Endothelial cell (in vitro differentiated cells): Measurements from ENCODE around the gene SLC7A14. TPM values are rescaled to one million over a fixed set of nuclear protein-coding genes. Genes with fewer than 3 reads are reported as not detected.
A peak's percentile ranks its signal among the peaks of the same experiment; 100 is the strongest.

Experiments
- DNase-seq: peaks from one replicate; pipeline ENCODE4 v3.0.0; 2021; ENCODE audit warnings: low spot score
- H3K27ac Mint-ChIP-seq: one replicate; pipeline ENCODE4 v1.8.0; 2021; ENCODE audit warnings: mixed read lengths, inconsistent platforms; ENCODE audit not compliant: unreplicated experiment
- H3K27me3 Mint-ChIP-seq: one replicate; pipeline ENCODE4 v1.8.0; 2021; ENCODE audit warnings: mild to moderate bottlenecking, moderate library complexity, mixed read lengths, inconsistent platforms; ENCODE audit not compliant: unreplicated experiment
- H3K36me3 Mint-ChIP-seq: one replicate; pipeline ENCODE4 v1.8.0; 2021; ENCODE audit warnings: mild to moderate bottlenecking, low read depth, mixed read lengths, inconsistent platforms; ENCODE audit not compliant: unreplicated experiment
- H3K4me1 Mint-ChIP-seq: one replicate; pipeline ENCODE4 v1.8.0; 2021; ENCODE audit warnings: mild to moderate bottlenecking, mixed read lengths, inconsistent platforms; ENCODE audit not compliant: unreplicated experiment
- H3K4me3 Mint-ChIP-seq: one replicate; pipeline ENCODE4 v1.8.0; 2021; ENCODE audit warnings: mild to moderate bottlenecking, mixed read lengths, inconsistent platforms; ENCODE audit not compliant: unreplicated experiment
- H3K9me3 Mint-ChIP-seq: one replicate; pipeline ENCODE4 v1.8.0; 2021; ENCODE audit warnings: mixed read lengths, inconsistent platforms; ENCODE audit not compliant: unreplicated experiment
- CTCF ChIP-seq: fragments of 200-600 bp; sonication (generic); IDR thresholded peaks from one replicate; pipeline ENCODE4 v1.5.0; 2021; ENCODE audit warnings: antibody characterized with exemption; ENCODE audit not compliant: unreplicated experiment
- total RNA-seq: library from RNA; stranded (reverse); fragmentation: NEBNext Ultra II Directional; extraction: Animal tissue kit (Norgen Biotek cat#: 25700); gene quantifications from one replicate; pipeline ENCODE4 v1.2.1, GENCODE V29; 2021; ENCODE audit not compliant: unreplicated experiment

Gene SLC7A14
- total RNA-seq, 1 donor from 2014 or later: 2.5 TPM

- Mint-ChIP-seq H3K4me1 (no peaks in the 10 kb centered on the region), H3K27me3 (no peaks in the 10 kb centered on the region), H3K27ac (no peak overlapping the region), H3K9me3 (no peaks in the 10 kb centered on the region), H3K4me3 (no peak overlapping the region), H3K36me3 (peaks cover 6% of the 10 kb centered on the region)
- no peak for DNase-seq
- no peak for TF ChIP-seq CTCF
These were observed 85.4 kb downstream of the SLC7A14 start for GRCh38 chr3:170500462-170500861.

- Mint-ChIP-seq H3K27ac (no peak overlapping the region), H3K4me3 (no peak overlapping the region), H3K9me3 (no peaks in the 10 kb centered on the region), H3K27me3 (no peaks in the 10 kb centered on the region), H3K36me3 (peaks cover 7% of the 10 kb centered on the region), H3K4me1 (no peaks in the 10 kb centered on the region)
- TF ChIP-seq CTCF: peak; percentile 47
- peak; percentile 47 for DNase-seq
These were observed 86.2 kb downstream of the SLC7A14 start for GRCh38 chr3:170499562-170500156.

- Mint-ChIP-seq H3K9me3 (no peaks in the 10 kb centered on the region), H3K36me3 (peaks cover 7% of the 10 kb centered on the region), H3K4me3 (no peak overlapping the region), H3K4me1 (no peaks in the 10 kb centered on the region), H3K27me3 (no peaks in the 10 kb centered on the region), H3K27ac (no peak overlapping the region)
- no peak for DNase-seq
- TF ChIP-seq CTCF: no peak
These were observed 88.4 kb downstream of the SLC7A14 start for GRCh38 chr3:170497207-170498095.

- Mint-ChIP-seq H3K36me3 (peaks cover 7% of the 10 kb centered on the region), H3K4me1 (no peaks in the 10 kb centered on the region), H3K27me3 (no peaks in the 10 kb centered on the region), H3K9me3 (no peaks in the 10 kb centered on the region), H3K27ac (no peak overlapping the region), H3K4me3 (no peak overlapping the region)
- no peak for DNase-seq
- no peak for TF ChIP-seq CTCF
These were observed 89.1 kb downstream of the SLC7A14 start for GRCh38 chr3:170496868-170497140.
